HG03064 (cell line): ENCODE data around the gene MMD.
"Not testable (repeated sequence)": the region's sequence is repeated elsewhere in the genome, so short reads cannot be mapped to it uniquely, and the experiment has no call there.

Experiments
- ATAC-seq: cut with Tn5 transposase; IDR thresholded peaks from one replicate; pipeline ENCODE4 v1.9.1; 2021; ENCODE audit warnings: low read depth; ENCODE audit not compliant: unreplicated experiment

MMD gene

DNA sequence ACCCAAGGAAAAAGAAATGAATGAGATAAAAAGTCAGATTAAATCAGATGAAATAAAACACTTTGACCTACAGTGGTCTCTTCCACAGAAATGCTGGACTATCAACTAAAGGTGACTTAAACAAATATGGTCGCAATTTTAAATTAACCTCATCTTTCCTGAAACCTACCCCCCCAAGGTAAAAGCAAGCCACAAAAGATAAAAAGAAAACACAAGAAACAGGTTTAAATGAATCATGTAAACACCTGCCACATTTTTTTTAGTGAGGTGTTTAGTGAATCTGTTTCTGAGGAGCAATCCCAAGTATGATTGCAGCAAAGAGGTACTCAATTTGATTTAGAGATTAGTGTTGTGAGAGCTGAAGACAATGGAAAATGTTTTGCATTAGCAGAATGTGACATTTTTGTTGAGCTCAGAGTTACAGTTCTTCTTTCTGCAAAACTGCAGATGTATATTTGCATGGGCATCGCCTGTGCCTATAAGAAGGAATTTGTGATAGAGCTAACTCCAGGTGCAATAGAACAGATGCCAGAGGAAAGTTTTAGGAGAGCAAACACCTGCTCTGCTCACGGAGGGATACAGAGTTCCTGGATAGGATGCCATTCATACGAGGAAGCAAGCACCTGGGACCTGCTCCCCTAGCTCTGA, 3.4 kb upstream of the MMD start:
- no peak for ATAC-seq

DNA sequence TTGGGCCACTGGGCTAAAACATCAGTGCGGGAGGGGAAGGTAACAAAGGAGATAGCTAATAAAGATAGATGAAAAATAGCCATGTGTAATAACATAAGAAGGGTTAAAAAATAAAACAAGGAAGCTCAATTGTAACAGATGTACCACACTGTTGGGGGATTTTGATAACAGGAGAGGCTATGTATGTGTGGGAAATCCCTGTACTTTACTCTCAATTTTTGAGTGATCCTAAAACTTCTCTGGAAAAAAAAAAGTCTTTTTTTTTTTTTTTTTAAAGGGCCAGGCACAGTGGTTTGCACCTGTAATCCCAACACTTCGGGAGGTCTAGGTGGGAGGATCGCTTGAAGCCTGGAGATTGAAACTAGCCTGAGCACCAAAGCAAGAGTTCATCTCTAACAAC, 1.9 kb upstream of the MMD start:
- ATAC-seq = no peak

GRCh38 chr17:55422828-55423164, 1.2 kb upstream of the MMD start:
- ATAC-seq = not testable (repeated sequence)

- no peak for ATAC-seq
Measured at GRCh38 chr17:55420776-55421178, 858 bp downstream of the MMD start.

GRCh38 chr17:55420067-55420775, 1.4 kb downstream of the MMD start:
- no peak for ATAC-seq

DNA sequence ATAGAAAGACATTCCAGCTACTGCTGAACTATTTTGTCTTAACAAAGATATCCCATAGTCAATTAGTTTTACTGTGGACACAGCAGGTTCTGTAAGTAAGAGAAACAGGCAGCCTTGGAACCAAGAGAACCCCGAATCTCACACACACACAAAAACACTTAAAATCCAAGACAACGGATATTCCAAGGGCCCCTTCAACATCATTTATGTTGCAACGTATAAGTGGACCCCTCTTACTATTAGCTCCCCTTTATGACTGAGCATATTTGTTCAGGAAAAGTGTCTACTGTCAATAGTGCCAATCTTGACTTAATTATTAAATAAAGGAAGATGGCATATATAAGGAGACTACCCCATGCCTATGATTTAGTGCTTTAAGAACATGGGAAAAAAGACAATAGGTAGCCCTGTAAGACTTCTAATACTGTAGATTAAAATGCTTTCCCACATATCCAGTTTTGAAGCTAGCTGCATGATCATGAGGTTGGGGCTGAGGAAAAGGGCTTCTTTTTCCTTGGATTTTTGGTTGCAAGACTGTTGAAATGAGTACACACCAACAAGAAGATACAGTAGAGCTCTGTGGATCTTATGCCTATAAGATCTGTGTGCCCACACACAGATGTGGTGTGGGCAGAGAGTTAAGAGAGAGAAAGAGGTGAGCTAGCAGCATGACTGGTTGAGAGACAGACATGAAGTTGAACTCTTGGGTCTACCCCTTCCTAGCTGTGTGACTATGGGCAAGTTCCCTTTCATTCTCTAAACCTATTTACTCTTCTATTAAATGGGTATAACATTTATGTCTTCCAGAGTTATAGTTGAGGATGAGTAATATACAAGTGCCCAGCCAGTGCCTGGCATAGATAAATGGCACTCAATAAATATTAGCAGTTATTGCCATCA, 3.0 kb downstream of the MMD start:
- ATAC-seq = no peak

- ATAC-seq = no peak
Measured at GRCh38 chr17:55417411-55418268, 4.0 kb downstream of the MMD start.

- no peak for ATAC-seq
Measured at GRCh38 chr17:55416470-55417052, 5.1 kb downstream of the MMD start.

DNA sequence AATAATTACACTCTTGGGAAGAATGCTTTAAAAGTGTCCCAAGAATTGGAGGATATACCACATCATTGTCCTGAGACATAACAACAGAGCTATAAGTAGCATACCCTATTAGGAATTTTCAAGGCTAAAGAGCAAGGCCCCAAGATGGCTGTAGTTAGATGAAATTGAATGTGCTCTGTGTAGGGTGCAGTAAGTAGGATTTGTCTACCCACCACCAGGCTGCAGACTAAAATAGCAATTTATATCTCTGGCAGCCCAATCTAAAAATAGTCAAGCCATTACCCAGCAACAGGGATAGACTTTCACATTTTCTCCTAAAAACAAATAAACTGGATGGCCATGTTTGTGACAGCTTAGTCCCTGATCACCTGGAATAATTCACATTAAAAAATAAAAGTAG, 5.6 kb downstream of the MMD start:
- no peak for ATAC-seq

GRCh38 chr17:55414983-55415382, 6.7 kb downstream of the MMD start:
- no peak for ATAC-seq

DNA sequence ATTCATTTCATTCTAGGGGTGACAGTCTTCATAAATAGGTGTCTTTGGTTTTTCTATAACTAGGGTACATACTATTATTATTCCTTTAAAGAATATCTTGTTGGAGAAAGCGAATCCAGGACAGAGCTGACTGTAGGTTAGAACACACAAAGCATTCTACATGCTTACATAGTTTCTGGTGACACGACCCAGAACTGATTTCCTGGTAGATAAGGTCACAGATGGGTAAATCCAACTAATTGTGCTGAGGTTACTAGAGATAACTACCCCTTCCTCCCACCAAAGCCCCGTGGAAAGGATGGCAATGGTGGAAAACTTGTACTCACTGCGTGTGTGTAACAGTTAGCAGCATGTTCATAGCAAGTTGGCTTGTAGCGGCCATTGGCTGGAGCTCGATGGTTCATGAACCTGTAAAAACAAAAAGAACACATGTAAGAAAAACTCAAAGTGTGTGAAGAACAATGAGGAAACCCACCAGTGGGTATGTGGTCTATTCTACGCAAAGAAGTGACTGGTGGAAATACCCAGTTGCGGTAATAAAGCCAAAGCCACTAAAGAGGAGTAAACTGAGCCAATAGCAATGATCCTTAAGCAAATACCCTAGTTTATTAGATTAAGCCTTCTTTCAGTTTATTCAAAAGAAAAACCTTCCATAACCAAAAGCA, 7.7 kb downstream of the MMD start:
- no peak for ATAC-seq

DNA sequence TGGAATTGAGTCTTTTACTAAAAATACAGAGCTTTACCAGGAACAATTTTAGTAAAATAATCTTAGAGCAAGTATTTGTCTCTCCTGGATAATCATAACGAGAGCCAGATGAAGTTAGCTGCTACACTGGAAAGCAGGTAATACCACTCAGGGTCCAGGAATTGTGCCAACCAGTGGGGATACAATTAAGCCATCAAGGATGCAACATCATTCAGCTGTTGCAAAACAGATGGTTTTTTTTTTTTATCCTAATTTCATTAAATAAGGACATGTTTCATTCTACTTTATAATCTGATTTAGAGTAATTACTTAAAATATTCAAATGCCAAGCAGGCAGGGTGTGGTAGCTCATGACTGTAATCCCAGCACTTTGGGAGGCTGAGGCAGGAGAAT, 10.2 kb downstream of the MMD start:
- ATAC-seq = no peak

- ATAC-seq = no peak
Measured at GRCh38 chr17:55410722-55411462, 10.7 kb downstream of the MMD start.

GRCh38 chr17:55409030-55409800, 12.4 kb downstream of the MMD start:
- ATAC-seq = no peak

GRCh38 chr17:55407641-55408566, 13.7 kb downstream of the MMD start:
- ATAC-seq = no peak

- ATAC-seq = no peak
Measured at GRCh38 chr17:55405600-55405999, 16.0 kb downstream of the MMD start.

DNA sequence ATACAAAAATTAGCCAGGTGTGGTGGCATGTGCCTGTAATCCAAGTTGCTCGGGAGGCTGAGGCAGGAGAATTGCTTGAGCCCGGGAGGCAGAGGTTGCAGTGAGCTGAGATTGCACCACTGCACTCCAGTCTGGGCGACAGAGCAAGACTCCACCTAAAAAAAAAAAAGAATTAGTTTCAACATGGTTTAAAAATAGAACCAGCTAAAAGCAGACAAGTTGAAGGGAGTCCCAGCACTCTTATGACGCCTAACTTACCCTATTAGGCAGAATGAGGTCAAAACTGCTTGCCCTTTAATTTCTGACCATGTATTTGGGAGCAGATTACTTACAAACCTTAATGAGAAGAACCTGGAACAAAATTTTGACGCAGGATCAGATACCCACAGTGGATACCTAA, 17.4 kb downstream of the MMD start:
- ATAC-seq = not testable (repeated sequence)
